ENCODE results near the gene SETSIP.

- no peak for TF ChIP-seq CTCF (IDR thresholded peaks at IDR 0.05)
- TF ChIP-seq EZH2 (IDR thresholded peaks at IDR 0.05; ENCODE audit: borderline replicate concordance, insufficient read depth, low read depth, low read length, poor library complexity, severe bottlenecking): no peak
Measured at GRCh38 chr1:92118826-92119225, 43.6 kb upstream of the SETSIP start.

Measured in B cell (primary cell).